Lung (tissue), 12 donors: ENCODE results near the gene ANKFY1. TPM values are rescaled to one million over a fixed set of nuclear protein-coding genes. Genes with fewer than 3 reads are reported as not detected.
A peak's percentile ranks its signal among the peaks of the same experiment; 100 is the strongest.

Experiments used
- ATAC-seq: fragments of 200-7000 bp; cut with Tn5 transposase; one replicate; pipeline ENCODE4 v1.9.1; 2020; ENCODE audit warnings: moderate number of reproducible peaks; ENCODE audit not compliant: insufficient read depth, low FRiP score
- DNase-seq, 3 donors: peaks; one replicate each; pipeline ENCODE4 v3.0.0-alpha.2; 2013 to 2017
- H3K27ac ChIP-seq, 2 donors: one replicate each; pipeline ENCODE4 v1.5.1; 2013; ENCODE audit warnings: mild to moderate bottlenecking in 2 of 2, moderate library complexity in 2 of 2, control low read depth in 1 of 2, inconsistent platforms in 1 of 2, low read depth in 1 of 2, low read length in 1 of 2
- H3K27me3 ChIP-seq, 3 donors: one replicate each; pipeline ENCODE4 v1.5.1; 2013; ENCODE audit warnings: low read length in 2 of 3; ENCODE audit not compliant: control insufficient read depth in 3 of 3, insufficient read depth in 3 of 3
- H3K36me3 ChIP-seq, 4 donors: one replicate each; pipeline ENCODE4 v1.5.1; 2013; ENCODE audit warnings: low read length in 4 of 4, mild to moderate bottlenecking in 1 of 4, moderate library complexity in 1 of 4; ENCODE audit not compliant: control insufficient read depth in 4 of 4, insufficient read depth in 4 of 4
- H3K4me1 ChIP-seq, 5 donors: one replicate each; pipeline ENCODE4 v1.5.1; 2013; ENCODE audit warnings: low read length in 5 of 5, mild to moderate bottlenecking in 2 of 5, moderate library complexity in 1 of 5; ENCODE audit not compliant: control insufficient read depth in 5 of 5, insufficient read depth in 5 of 5
- H3K4me3 ChIP-seq: one replicate; pipeline ENCODE4 v1.5.1; 2013; ENCODE audit warnings: mild to moderate bottlenecking, control low read depth, moderate library complexity
- H3K9ac ChIP-seq, 2 donors: one replicate each; pipeline ENCODE4 v1.5.1; 2013; ENCODE audit warnings: low read length in 2 of 2, control low read depth in 1 of 2; ENCODE audit not compliant: insufficient read depth in 1 of 2
- H3K9me3 ChIP-seq, 4 donors: one replicate each; pipeline ENCODE4 v1.5.1; 2013; ENCODE audit warnings: low read length in 3 of 4, mild to moderate bottlenecking in 1 of 4, moderate library complexity in 1 of 4; ENCODE audit not compliant: control insufficient read depth in 4 of 4, insufficient read depth in 3 of 4
- CTCF ChIP-seq: IDR thresholded peaks from 2 replicates; pipeline ENCODE4 v1.5.1; 2012; ENCODE audit warnings: mild to moderate bottlenecking; ENCODE audit errors: control extremely low read depth, extremely low read depth
- WGBS, 2 donors: extraction: QIAGEN DNeasy Blood & Tissue Kit; methylation state at CpG; one replicate each; pipeline ENCODE4 v1.1.7; 2013; 5-methylcytosine and 5-hydroxymethylcytosine counted together
- polyA plus RNA-seq, 2 donors: library from polyadenylated mRNA; stranded (reverse); fragments of 200-250 nt; gene quantifications; one replicate each; pipeline ENCODE4 v1.2.1, GENCODE V29; 2013
- total RNA-seq, 2 donors: library from RNA; depleted of rRNA in 1 of 2; stranded (reverse); fragments of >200 nt in 1 of 2; gene quantifications; one replicate each; pipeline ENCODE4 v1.2.1, GENCODE V29; 2014 to 2021
- donor health status: control.
- donor health status: control.
- donor health status: Bipolar disorder and iron deficiency.
- donor health status: healthy.
- donor health status: DM: yes; HTN: yes; CAD: no.

The ANKFY1 gene
- total and polyA plus RNA-seq, 4 donors = 11.4 to 60.2 (median 38.8) TPM

GRCh38 chr17:4214157-4214556 is 49.6 kb downstream of the ANKFY1 start:
- WGBS, 2 donors = 73 to 81% methylated on average over 6 of the region's 6 CpGs
- no peak for DNase-seq

GRCh38 chr17:4209611-4210010 is 54.2 kb downstream of the ANKFY1 start:
- 96% methylated on average over 7 of the region's 7 CpGs for WGBS, 2 donors
- Histone ChIP-seq H3K9ac (no peak overlapping the region), H3K27ac (no peak overlapping the region), H3K4me3 (no peak overlapping the region), H3K36me3 (peaks cover 3 to 30% (median 23%) of the 10 kb centered on the region in 4 donors), H3K27me3 (no peaks in the 10 kb centered on the region), H3K4me1 (peaks cover 0 to 2% (median 0%) of the 10 kb centered on the region in 5 donors), H3K9me3 (peaks cover 0 to 3% (median 0%) of the 10 kb centered on the region in 4 donors)
- no peak for TF ChIP-seq CTCF
- ATAC-seq (no peak), DNase-seq (no peak)

More at GRCh38 chr17:4214157-4214556, 49.6 kb downstream of the ANKFY1 start:
- Histone ChIP-seq H3K36me3 (peaks cover under 1 to 10% (median 6%) of the 10 kb centered on the region in 4 donors), H3K9ac (no peak overlapping the region), H3K27me3 (no peaks in the 10 kb centered on the region), H3K4me3 (no peak overlapping the region), H3K27ac (peak overlapping the region in 1 of 2 donors; percentile 67), H3K4me1 (peaks cover 0 to 4% (median 0%) of the 10 kb centered on the region in 5 donors), H3K9me3 (peaks cover 0 to under 1% (median 0%) of the 10 kb centered on the region in 4 donors)
- no peak for TF ChIP-seq CTCF
- no peak for ATAC-seq

- Histone ChIP-seq H3K27ac (no peak overlapping the region), H3K4me1 (peaks cover 0 to 2% (median 0%) of the 10 kb centered on the region in 5 donors), H3K4me3 (no peak overlapping the region), H3K9ac (no peak overlapping the region), H3K27me3 (no peaks in the 10 kb centered on the region), H3K36me3 (peaks cover 3 to 30% (median 25%) of the 10 kb centered on the region in 4 donors), H3K9me3 (peaks cover 0 to 3% (median 0%) of the 10 kb centered on the region in 4 donors)
- no peak for TF ChIP-seq CTCF
- DNase-seq (no peak), ATAC-seq (no peak)
- WGBS, 2 donors = 70 to 86% methylated on average over 4 of the region's 4 CpGs
Measured at GRCh38 chr17:4208238-4208637, 55.5 kb downstream of the ANKFY1 start.

GRCh38 chr17:4206962-4207361 is 56.8 kb downstream of the ANKFY1 start:
- Histone ChIP-seq H3K4me3 (no peak overlapping the region), H3K4me1 (peaks cover 0 to 2% (median 0%) of the 10 kb centered on the region in 5 donors), H3K9ac (no peak overlapping the region), H3K27ac (no peak overlapping the region), H3K9me3 (peaks cover 0 to 3% (median 0%) of the 10 kb centered on the region in 4 donors), H3K36me3 (peaks cover 3 to 32% (median 25%) of the 10 kb centered on the region in 4 donors), H3K27me3 (no peaks in the 10 kb centered on the region)
- 28 to 60% methylated on average over 10 of the region's 10 CpGs for WGBS, 2 donors
- DNase-seq = no peak
- no peak for TF ChIP-seq CTCF
- no peak for ATAC-seq
